Brain microvascular endothelial cell (primary cell): Measurements from ENCODE around the gene RNF141.

Source experiments
- DNase-seq: peaks from one replicate; pipeline ENCODE4 v3.0.0-alpha.2; 2020
- H3K27ac ChIP-seq: fragments of 250-450 bp; sonication (Bioruptor Pico); 2 replicates; pipeline ENCODE4 v1.5.1; 2020; ENCODE audit warnings: mild to moderate bottlenecking, moderate library complexity
- H3K27me3 ChIP-seq: fragments of 250-450 bp; sonication (Bioruptor Pico); replicated peaks from 2 replicates; pipeline ENCODE4 v1.5.1; 2020; ENCODE audit warnings: mild to moderate bottlenecking
- H3K36me3 ChIP-seq: fragments of 250-450 bp; sonication (Bioruptor Pico); replicated peaks from 2 replicates; pipeline ENCODE4 v1.5.1; 2020; ENCODE audit warnings: mild to moderate bottlenecking
- H3K4me3 ChIP-seq: 2 replicates; pipeline ENCODE4 v1.5.1; 2011; ENCODE audit warnings: low read depth, mild to moderate bottlenecking, control low read depth, low read length, moderate library complexity
- CTCF ChIP-seq: IDR thresholded peaks from 2 replicates; pipeline ENCODE4 v1.5.1; 2011; ENCODE audit warnings: low read depth, mild to moderate bottlenecking, moderate library complexity, low read length, control low read depth, inconsistent platforms; ENCODE audit errors: missing control alignments
- in situ Hi-C: cut with HindIII; loops from 2 replicates; pipeline ENCODE4 v1.10.0; 2017; ENCODE audit warnings: low sequenced_read_pairs, low pct_ligation_motif_present

Gene RNF141

GRCh38 chr11:10565493-10565892 lies 24.5 kb upstream of the RNF141 start:
- Histone ChIP-seq H3K36me3 (no peaks in the 10 kb centered on the region), H3K27ac (no peak overlapping the region), H3K27me3 (no peaks in the 10 kb centered on the region), H3K4me3 (no peak overlapping the region)
- no peak for TF ChIP-seq CTCF
- in situ Hi-C loops = no loop called here
- no peak for DNase-seq

DNA sequence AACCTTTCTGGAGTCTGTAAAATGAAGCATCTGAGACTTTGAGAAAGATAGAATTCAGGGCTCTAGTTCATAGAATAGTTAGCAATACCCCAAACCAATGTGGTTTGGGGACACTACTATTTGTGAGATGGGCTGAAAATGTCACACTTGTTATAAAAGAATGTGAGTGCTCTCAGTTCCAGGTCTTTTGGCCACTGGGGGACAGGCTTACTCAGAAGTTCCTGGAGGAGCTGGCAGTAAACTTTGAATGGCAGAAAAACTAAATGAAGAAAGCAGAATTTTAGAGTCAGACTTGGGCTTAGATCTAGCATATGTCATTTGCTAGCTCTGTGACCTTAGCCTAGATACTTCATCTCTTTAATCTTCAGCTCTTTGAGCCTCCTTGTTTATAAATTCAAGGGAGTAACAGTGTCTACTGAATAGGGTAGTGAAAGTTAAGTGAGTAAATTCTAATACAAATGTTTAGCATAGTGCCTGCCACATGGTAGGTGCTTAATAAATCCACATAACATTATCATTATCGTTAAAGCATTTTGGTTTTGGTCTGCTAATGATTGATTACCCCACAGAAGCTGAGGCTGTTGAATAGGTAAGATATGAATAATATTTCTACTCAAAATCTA lies 23.8 kb upstream of the RNF141 start:
- in situ Hi-C loops = no loop called here
- Histone ChIP-seq H3K4me3 (no peak overlapping the region), H3K27ac (no peak overlapping the region), H3K27me3 (no peaks in the 10 kb centered on the region), H3K36me3 (no peaks in the 10 kb centered on the region)
- peak; percentile 62 for TF ChIP-seq CTCF
- DNase-seq = no peak

- Histone ChIP-seq H3K27ac (no peak overlapping the region), H3K36me3 (no peaks in the 10 kb centered on the region), H3K4me3 (no peak overlapping the region), H3K27me3 (no peaks in the 10 kb centered on the region)
- DNase-seq = no peak
- TF ChIP-seq CTCF = no peak
- in situ Hi-C loops = no loop called here
Measured at GRCh38 chr11:10564030-10564429, 23.0 kb upstream of the RNF141 start.

- no peak overlapping the region for H3K4me3 ChIP-seq
Measured at GRCh38 chr11:10561947-10562346, 21.0 kb upstream of the RNF141 start.

GRCh38 chr11:10561043-10561818 lies 20.2 kb upstream of the RNF141 start:
- Histone ChIP-seq H3K36me3 (no peaks in the 10 kb centered on the region), H3K4me3 (no peak overlapping the region), H3K27me3 (no peaks in the 10 kb centered on the region), H3K27ac (no peak overlapping the region)
- TF ChIP-seq CTCF = no peak
- in situ Hi-C loops = no loop called here
- no peak for DNase-seq

More at GRCh38 chr11:10561947-10562346, 21.0 kb upstream of the RNF141 start:
- no peak for DNase-seq
- no peak for TF ChIP-seq CTCF
- Histone ChIP-seq H3K27me3 (no peaks in the 10 kb centered on the region), H3K36me3 (no peaks in the 10 kb centered on the region), H3K27ac (no peak overlapping the region)
- in situ Hi-C loops = no loop called here
